T-cell (primary cell): ENCODE data around the gene MLLT10. TPM values are rescaled to one million over a fixed set of nuclear protein-coding genes. Genes with fewer than 3 reads are reported as not detected.

Source experiments
- ATAC-seq, 4 experiments: fragments of 200-7000 bp in 3 of 4; fragments of 150-1000 bp in 1 of 4; cut with Tn5 transposase; replicated peaks in 1 of 4; 1 replicate in 3 of 4; 2 replicates in 1 of 4; pipeline ENCODE4 v1.10.0; 2021; ENCODE audit warnings: moderate library complexity in 3 of 4, mild to moderate bottlenecking in 2 of 4, moderate number of reproducible peaks in 1 of 4
- CTCF ChIA-PET, 2 donors: fragments of 300-600 bp; sonication (Branson Sonifier 250); formaldehyde crosslinking; loops; one replicate each; lab custom pipeline; 2022; ENCODE audit warnings: antibody characterized with exemption in 2 of 2; lab: Charles Lee
- POLR2A ChIA-PET, 2 donors: fragments of 300-600 bp; sonication (Branson Sonifier 250); formaldehyde crosslinking; loops; one replicate each; lab custom pipeline; 2022; ENCODE audit warnings: antibody characterized with exemption in 2 of 2; lab: Charles Lee
- DNase-seq, 35 experiments: peaks; one replicate each; pipeline versions ENCODE4 v3.0.0 to v3.0.0-alpha.2; 2013 to 2023
- H3K27ac ChIP-seq: one replicate; pipeline ENCODE4 v1.5.1; 2013; ENCODE audit warnings: low read length
- H3K27me3 ChIP-seq, 2 experiments: replicated peaks in 1 of 2; 1 replicate in 1 of 2; 2 replicates in 1 of 2; pipeline versions ENCODE4 v1.6.1 to v1.7.0; 2013; ENCODE audit warnings: low read length in 1 of 2, mixed read lengths in 1 of 2; ENCODE audit not compliant: control insufficient read depth in 2 of 2, insufficient read depth in 2 of 2; ENCODE audit errors: extremely low read depth in 1 of 2
- H3K36me3 ChIP-seq, 2 donors: 1 replicate in 1 of 2; 2 replicates in 1 of 2; pipeline versions ENCODE4 v1.6.1 to v1.7.0; 2013; ENCODE audit warnings: low read length in 1 of 2; ENCODE audit not compliant: control insufficient read depth in 2 of 2, insufficient read depth in 1 of 2; ENCODE audit errors: extremely low read depth in 1 of 2
- H3K4me1 ChIP-seq, 2 experiments: 1 replicate in 1 of 2; 2 replicates in 1 of 2; pipeline versions ENCODE4 v1.6.1 to v1.7.0; 2013; ENCODE audit warnings: low read length in 2 of 2, mixed read lengths in 1 of 2; ENCODE audit not compliant: insufficient read depth in 2 of 2, control insufficient read depth in 1 of 2; ENCODE audit errors: extremely low read depth in 1 of 2
- H3K4me3 ChIP-seq, 2 donors: 1 replicate in 1 of 2; 2 replicates in 1 of 2; pipeline versions ENCODE4 v1.5.1 to v1.7.0; 2013; ENCODE audit warnings: mild to moderate bottlenecking in 2 of 2, low read length in 1 of 2, moderate library complexity in 1 of 2; ENCODE audit not compliant: control insufficient read depth in 1 of 2; ENCODE audit errors: extremely low read depth in 1 of 2
- H3K9me3 ChIP-seq: 2 replicates; pipeline ENCODE4 v1.7.0; 2013
- H3K27ac Mint-ChIP-seq, 2 donors: one replicate each; pipeline ENCODE4 v1.8.0; 2020 to 2021; ENCODE audit warnings: mild to moderate bottlenecking in 2 of 2, mixed read lengths in 2 of 2
- H3K27me3 Mint-ChIP-seq, 2 donors: one replicate each; pipeline ENCODE4 v1.8.0; 2021 to 2022; ENCODE audit warnings: mixed read lengths in 2 of 2
- H3K36me3 Mint-ChIP-seq: one replicate; pipeline ENCODE4 v1.8.0; 2021; ENCODE audit warnings: mixed read lengths
- H3K4me1 Mint-ChIP-seq, 3 donors: one replicate each; pipeline ENCODE4 v1.8.0; 2020 to 2022; ENCODE audit warnings: mixed read lengths in 3 of 3, mild to moderate bottlenecking in 1 of 3
- H3K4me3 Mint-ChIP-seq, 3 donors: one replicate each; pipeline ENCODE4 v1.8.0; 2020 to 2022; ENCODE audit warnings: mild to moderate bottlenecking in 3 of 3, mixed read lengths in 3 of 3, moderate library complexity in 3 of 3
- H3K9me3 Mint-ChIP-seq, 3 donors: one replicate each; pipeline ENCODE4 v1.8.0; 2020 to 2022; ENCODE audit warnings: mixed read lengths in 3 of 3
- WGBS: methylation state at CpG from one replicate; pipeline ENCODE4 v1.1.5; 2013; ENCODE audit warnings: missing lambda C conversion rate; ENCODE audit not compliant: insufficient coverage; 5-methylcytosine and 5-hydroxymethylcytosine counted together
- total RNA-seq, 35 experiments: library from RNA in 6 of 35; stranded (reverse) in 6 of 35; fragments of 120-200 nt in 1 of 35; gene quantifications; one replicate each; pipeline versions ENCODE4 v1.2.1 to v1.2.4 and lab custom pipeline; 2013 to 2026

MLLT10 gene
- total RNA-seq, 5 donors from 2014 or later (not counting 1 experiment from before 2014, with no cell fraction given) = 57.7 to 76.5 (median 66.1) TPM

GRCh38 chr10:21649454-21649872, 115.4 kb downstream of the MLLT10 start:
- no peaks in the 10 kb centered on the region for H3K27me3 Mint-ChIP-seq
- peaks cover 25 to 53% (median 32%) of the 10 kb centered on the region in 3 donors for H3K4me1 Mint-ChIP-seq
- peak; percentile 45 to 89 (median 72) for ATAC-seq

GRCh38 chr10:21650353-21650752, 116.3 kb downstream of the MLLT10 start:
- DNase-seq (no peak), ATAC-seq (no peak)
- WGBS = 100% methylated on average over 1 of the region's 2 CpGs
- H3K36me3 Mint-ChIP-seq = peaks cover 32% of the 10 kb centered on the region
- Histone ChIP-seq H3K4me1 (peaks cover 6 to 10% of the 10 kb centered on the region in 2 experiments), H3K4me3 (no peak overlapping the region), H3K27ac (no peak overlapping the region), H3K27me3 (no peaks in the 10 kb centered on the region), H3K9me3 (no peaks in the 10 kb centered on the region), H3K36me3 (peaks cover 3 to 16% of the 10 kb centered on the region in 2 donors)
- H3K4me1 Mint-ChIP-seq = peaks cover 25 to 44% (median 27%) of the 10 kb centered on the region in 3 donors
- no peak overlapping the region for H3K4me3 Mint-ChIP-seq
- H3K27ac Mint-ChIP-seq = no peak overlapping the region
- H3K27me3 Mint-ChIP-seq = no peaks in the 10 kb centered on the region
- H3K9me3 Mint-ChIP-seq = peaks cover 0 to 3% (median 0%) of the 10 kb centered on the region in 3 donors
- POLR2A ChIA-PET = no interaction called here
- CTCF ChIA-PET = interaction anchor here in 1 of 2 donors (1.0 kb wide), 1 partner anchor 10 kb away, joined by 4 read pairs; no protein-coding TSS in a partner anchor

More at GRCh38 chr10:21649454-21649872, 115.4 kb downstream of the MLLT10 start:
- H3K4me3 Mint-ChIP-seq = no peak overlapping the region
- no peak overlapping the region for H3K4me3 ChIP-seq
- H3K9me3 ChIP-seq = no peaks in the 10 kb centered on the region
- peak in 1 of 35 experiments; percentile 3 for DNase-seq
- peaks cover 39% of the 10 kb centered on the region for H3K36me3 Mint-ChIP-seq
- peaks cover 6 to 10% of the 10 kb centered on the region in 2 experiments for H3K4me1 ChIP-seq
- peak overlapping the region in 1 of 2 donors; percentile 60 for H3K27ac Mint-ChIP-seq
- H3K27ac ChIP-seq = no peak overlapping the region
- H3K36me3 ChIP-seq = peaks cover 3 to 16% of the 10 kb centered on the region in 2 donors
- peaks cover 0 to 3% (median 0%) of the 10 kb centered on the region in 3 donors for H3K9me3 Mint-ChIP-seq
- 100% methylated on average over 3 of the region's 5 CpGs for WGBS
- ChIA-PET POLR2A (interaction anchor here in 1 of 2 donors (0.5 kb wide), 1 partner anchor 294 kb away, joined by 4 read pairs; no protein-coding TSS in a partner anchor), CTCF (no interaction called here)
- no peaks in the 10 kb centered on the region for H3K27me3 ChIP-seq

GRCh38 chr10:21655236-21655635, 121.2 kb downstream of the MLLT10 start:
- POLR2A ChIA-PET = interaction anchor here in 1 of 2 donors (0.6 kb wide), 1 partner anchor 7 kb away, joined by 3 read pairs; no protein-coding TSS in a partner anchor
- peaks cover 0 to 18% (median 13%) of the 10 kb centered on the region in 3 donors for H3K4me1 Mint-ChIP-seq

DNA sequence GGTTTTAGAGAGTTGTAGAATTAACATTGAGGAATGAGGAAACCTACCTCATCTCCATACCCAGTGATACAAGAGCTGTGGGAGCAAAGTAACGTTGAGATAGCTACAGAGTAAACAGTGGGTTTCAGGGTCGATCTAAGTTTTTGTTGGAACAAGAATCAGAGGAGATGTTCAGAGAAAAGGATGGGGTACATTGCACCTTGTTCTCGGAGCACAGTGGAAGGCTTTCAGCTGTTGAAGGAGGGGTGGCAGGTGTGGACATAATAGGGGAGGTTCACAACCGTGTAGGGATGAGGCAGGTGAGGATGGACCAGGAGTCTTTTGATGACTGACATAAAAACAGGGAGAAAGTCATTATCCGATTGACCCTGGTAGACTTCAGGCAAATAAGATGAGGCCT, 121.7 kb downstream of the MLLT10 start:
- no peak overlapping the region for H3K4me3 Mint-ChIP-seq
- H3K27me3 Mint-ChIP-seq = no peaks in the 10 kb centered on the region
- no peak for DNase-seq
- no peaks in the 10 kb centered on the region for H3K9me3 Mint-ChIP-seq
- Histone ChIP-seq H3K36me3 (peaks cover 3 to 13% of the 10 kb centered on the region in 2 donors), H3K4me1 (no peaks in the 10 kb centered on the region), H3K9me3 (no peaks in the 10 kb centered on the region), H3K27me3 (no peaks in the 10 kb centered on the region), H3K27ac (no peak overlapping the region), H3K4me3 (no peak overlapping the region)
- CTCF ChIA-PET = no interaction called here
- H3K36me3 Mint-ChIP-seq = peaks cover 11% of the 10 kb centered on the region
- ATAC-seq = no peak
- POLR2A ChIA-PET = interaction anchor here in 1 of 2 donors (0.6 kb wide), 1 partner anchor 8 kb away, joined by 3 read pairs; no protein-coding TSS in a partner anchor
- WGBS = 100% methylated on average over 3 of the region's 5 CpGs
- peaks cover under 1 to 20% (median 13%) of the 10 kb centered on the region in 3 donors for H3K4me1 Mint-ChIP-seq
- H3K27ac Mint-ChIP-seq = no peak overlapping the region

More at GRCh38 chr10:21655236-21655635, 121.2 kb downstream of the MLLT10 start:
- Histone ChIP-seq H3K4me1 (no peaks in the 10 kb centered on the region), H3K9me3 (no peaks in the 10 kb centered on the region), H3K36me3 (peaks cover 3 to 13% of the 10 kb centered on the region in 2 donors), H3K27me3 (no peaks in the 10 kb centered on the region), H3K27ac (no peak overlapping the region), H3K4me3 (no peak overlapping the region)
- 100% methylated on average over 2 of the region's 3 CpGs for WGBS
- no peak overlapping the region for H3K4me3 Mint-ChIP-seq
- DNase-seq (no peak), ATAC-seq (no peak)
- H3K27me3 Mint-ChIP-seq = no peaks in the 10 kb centered on the region
- CTCF ChIA-PET = no interaction called here
- peaks cover 11% of the 10 kb centered on the region for H3K36me3 Mint-ChIP-seq
- no peaks in the 10 kb centered on the region for H3K9me3 Mint-ChIP-seq
- no peak overlapping the region for H3K27ac Mint-ChIP-seq

DNA sequence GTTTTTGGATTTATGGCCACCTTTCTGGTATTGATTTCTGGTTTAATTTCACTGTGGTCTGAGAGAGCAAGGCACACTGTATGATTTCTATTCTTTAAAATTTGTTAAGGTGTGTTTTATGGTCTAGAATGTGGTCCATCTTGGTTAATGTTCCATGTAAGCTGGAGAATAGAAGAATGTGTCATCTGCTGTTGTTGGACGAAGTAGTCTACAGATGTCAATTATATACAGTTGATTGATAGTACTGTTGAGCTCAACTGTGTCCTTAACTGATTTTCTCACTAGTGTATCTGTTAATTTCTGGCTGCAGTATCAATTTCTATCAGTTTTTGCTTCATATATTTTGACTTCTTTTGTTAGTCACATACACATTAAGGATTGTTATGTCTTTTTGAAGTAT, 127.1 kb downstream of the MLLT10 start:
- ATAC-seq = no peak
- H3K27me3 ChIP-seq = no peaks in the 10 kb centered on the region
- CTCF ChIA-PET = no interaction called here
- no peaks in the 10 kb centered on the region for H3K9me3 Mint-ChIP-seq
- no peak overlapping the region for H3K4me3 Mint-ChIP-seq
- peaks cover 0 to 18% of the 10 kb centered on the region in 2 experiments for H3K4me1 ChIP-seq
- H3K4me1 Mint-ChIP-seq = peaks cover 26 to 46% (median 42%) of the 10 kb centered on the region in 3 donors
- no peak overlapping the region for H3K27ac Mint-ChIP-seq
- POLR2A ChIA-PET = no interaction called here
- peaks cover 15% of the 10 kb centered on the region for H3K36me3 Mint-ChIP-seq
- no peaks in the 10 kb centered on the region for H3K9me3 ChIP-seq
- no peak overlapping the region for H3K4me3 ChIP-seq
- no CpG with 5 or more reads among the region's 1 CpG for WGBS
- H3K36me3 ChIP-seq = no peaks in the 10 kb centered on the region
- no peaks in the 10 kb centered on the region for H3K27me3 Mint-ChIP-seq
- no peak overlapping the region for H3K27ac ChIP-seq
- no peak for DNase-seq

DNA sequence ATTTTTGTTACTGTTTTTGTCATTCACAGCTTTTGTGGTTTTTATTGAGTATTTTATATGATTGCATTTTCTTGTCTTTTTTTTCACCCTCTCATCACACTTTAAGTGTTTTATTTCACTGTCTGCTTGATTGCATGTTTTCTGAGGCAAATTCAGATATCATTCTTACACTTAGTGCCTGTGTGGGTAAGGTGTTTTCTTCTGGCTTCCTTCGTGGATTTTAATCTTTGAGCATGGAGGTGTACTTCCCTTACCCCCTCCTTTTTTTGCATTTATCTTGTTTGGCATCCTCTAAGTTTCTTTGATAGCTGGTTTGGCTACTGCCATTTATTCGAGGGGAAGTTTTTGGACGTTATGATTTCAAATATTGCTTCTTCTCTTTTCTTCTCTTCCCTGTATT, 127.9 kb downstream of the MLLT10 start:
- no peaks in the 10 kb centered on the region for H3K27me3 ChIP-seq
- no peak overlapping the region for H3K27ac ChIP-seq
- Mint-ChIP-seq H3K36me3 (peaks cover 15% of the 10 kb centered on the region), H3K27ac (peak overlapping the region in 1 of 2 donors; percentile 50), H3K27me3 (no peaks in the 10 kb centered on the region), H3K4me3 (peak overlapping the region in 1 of 3 donors; percentile 33), H3K9me3 (no peaks in the 10 kb centered on the region), H3K4me1 (peaks cover 32 to 45% (median 45%) of the 10 kb centered on the region in 3 donors)
- WGBS = no CpG with 5 or more reads among the region's 3 CpGs
- ChIA-PET POLR2A (no interaction called here), CTCF (no interaction called here)
- peak in 1 of 35 experiments; percentile 5 for DNase-seq
- no peaks in the 10 kb centered on the region for H3K36me3 ChIP-seq
- no peaks in the 10 kb centered on the region for H3K9me3 ChIP-seq
- peak in 1 of 4 experiments; percentile 35 for ATAC-seq
- no peak overlapping the region for H3K4me3 ChIP-seq
- H3K4me1 ChIP-seq = peaks cover 0 to 18% of the 10 kb centered on the region in 2 experiments
